NCI-H2227 treated with DMSO at 0.1 percent for 48 hours (cell line): ENCODE results near the gene FBXL13.
"Not testable (repeated sequence)": the region's sequence is repeated elsewhere in the genome, so short reads cannot be mapped to it uniquely, and the experiment has no call there.

ENCODE experiments used
- DNase-seq: peaks from one replicate; lab custom pipeline; 2025; lab: John Stamatoyannopoulos, UW

Gene FBXL13

DNA sequence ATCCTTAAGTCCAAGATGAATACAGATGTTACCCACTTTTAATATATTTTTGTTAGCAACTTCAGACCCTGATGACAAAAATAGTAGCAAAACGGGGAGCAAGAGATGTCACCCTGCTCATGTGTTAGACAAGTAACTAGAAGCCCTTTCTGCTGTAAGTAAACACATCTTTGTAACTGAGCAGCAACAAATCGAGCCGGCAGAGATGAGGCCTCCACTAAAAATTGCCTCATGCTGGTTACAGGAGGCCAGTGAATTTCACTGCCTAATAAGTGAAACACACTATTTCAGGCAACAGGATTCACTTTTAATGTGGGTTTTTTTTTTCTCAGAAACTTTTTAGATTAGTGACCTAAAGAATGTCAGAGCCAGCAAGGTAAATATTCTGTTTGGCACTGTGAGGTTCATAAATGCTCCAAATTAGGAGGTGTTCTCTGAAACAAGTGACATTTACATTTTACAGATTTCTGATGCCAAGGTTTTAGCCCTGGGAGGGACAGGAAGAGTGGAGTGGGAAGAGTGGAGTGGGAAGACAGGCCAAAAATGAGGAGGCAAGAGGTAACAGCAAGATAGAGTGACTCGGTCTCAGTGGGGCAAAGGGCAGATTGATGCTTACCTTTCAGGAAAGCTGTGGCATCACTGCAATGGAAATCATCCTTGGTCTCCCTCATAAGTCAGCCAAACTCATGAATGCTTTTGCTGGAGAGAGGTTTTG lies 215.4 kb downstream of the FBXL13 start:
- DNase-seq = no peak

DNA sequence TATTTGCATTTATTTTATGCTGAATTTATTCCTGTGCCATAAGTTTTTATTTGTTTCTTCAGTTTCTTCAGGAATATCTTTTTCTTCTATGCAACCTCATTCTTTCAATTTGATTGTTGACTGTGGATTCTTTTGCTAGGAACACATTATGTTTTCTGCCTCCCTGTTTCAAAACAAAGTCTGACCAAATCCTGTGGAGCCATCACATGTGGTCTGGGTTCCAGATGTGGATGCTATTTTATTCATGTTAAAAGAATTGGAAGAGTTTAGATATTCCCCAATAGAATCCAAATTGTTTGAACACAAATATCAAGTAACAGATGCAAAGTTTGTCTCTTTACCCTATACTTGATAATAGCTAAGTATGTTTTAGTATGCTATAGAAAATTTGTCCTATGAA lies 218.6 kb downstream of the FBXL13 start:
- no peak for DNase-seq

DNA sequence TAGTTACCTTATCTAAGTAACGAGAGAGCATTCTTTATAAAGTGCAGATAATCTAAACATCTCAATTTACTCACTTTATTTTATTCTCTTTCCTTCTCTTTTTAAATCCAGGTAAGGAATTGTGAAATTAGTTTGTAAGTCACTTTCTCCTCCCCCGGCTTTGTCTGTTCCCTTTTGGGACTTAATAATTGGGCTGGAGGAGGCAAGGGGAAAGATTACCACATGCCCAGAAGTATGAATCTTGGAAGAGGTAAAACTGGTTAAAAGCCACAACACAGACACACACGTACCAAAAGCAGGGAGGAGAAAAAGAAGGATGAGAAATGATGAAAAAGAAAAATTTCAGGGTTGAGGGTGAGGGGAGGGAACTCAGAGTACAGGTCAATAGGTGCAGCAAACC lies 225.1 kb downstream of the FBXL13 start:
- DNase-seq = no peak

DNA sequence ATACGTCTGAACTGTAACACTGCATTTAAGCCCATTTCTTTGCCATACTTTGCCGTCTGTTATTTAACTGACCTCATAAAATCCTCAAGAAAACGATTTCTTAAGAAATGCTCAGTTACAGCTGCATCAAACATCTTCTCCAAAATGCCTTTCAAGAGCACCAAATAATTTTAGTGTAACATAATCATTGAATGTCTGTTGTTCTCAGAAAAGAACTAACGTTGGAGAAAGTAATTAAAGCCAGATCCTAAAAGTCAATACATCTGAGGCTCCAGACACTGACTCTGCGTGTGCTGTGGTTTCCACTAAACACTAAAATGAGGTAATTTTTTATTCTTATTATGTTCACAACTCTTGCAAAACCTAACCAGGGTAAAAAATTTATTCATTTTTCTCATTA lies 225.5 kb downstream of the FBXL13 start:
- no peak for DNase-seq

DNA sequence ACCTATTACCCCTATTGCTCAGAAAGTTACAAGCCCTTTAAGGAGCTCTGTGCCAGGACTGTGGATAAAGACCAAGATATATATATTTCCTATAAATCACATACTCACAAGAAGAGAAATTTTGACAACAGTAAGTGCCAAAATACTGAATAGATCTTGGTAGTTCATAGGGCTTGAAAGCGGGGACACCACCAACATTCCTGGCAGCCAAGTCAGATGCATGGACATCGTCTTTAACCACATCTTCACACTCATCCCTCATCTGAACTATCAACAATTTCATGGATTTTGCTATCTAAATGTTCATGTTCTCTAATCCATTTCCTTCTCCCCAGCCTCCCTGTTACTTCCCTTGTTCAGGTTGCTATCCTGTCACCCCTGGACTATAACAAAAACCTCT lies 229.2 kb downstream of the FBXL13 start:
- no peak for DNase-seq

DNA sequence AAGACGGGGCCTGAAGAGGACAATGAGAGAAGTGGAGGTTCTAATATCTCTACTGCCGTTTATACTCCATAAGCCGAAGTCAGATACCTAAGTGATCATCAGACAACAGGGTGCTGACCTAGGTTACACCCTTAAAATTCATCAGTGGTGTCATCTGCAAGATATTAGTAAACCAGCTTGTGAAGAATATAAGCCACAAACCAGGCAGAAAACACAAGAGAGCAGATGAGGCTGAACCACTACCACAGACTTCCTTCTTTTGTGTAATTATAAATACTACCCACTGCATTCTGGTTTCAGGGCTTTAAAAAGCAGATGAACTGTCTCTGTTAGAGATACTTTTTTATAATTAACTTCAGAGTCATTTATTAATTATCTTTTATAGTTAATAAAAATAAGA lies 230.7 kb downstream of the FBXL13 start:
- no peak for DNase-seq

DNA sequence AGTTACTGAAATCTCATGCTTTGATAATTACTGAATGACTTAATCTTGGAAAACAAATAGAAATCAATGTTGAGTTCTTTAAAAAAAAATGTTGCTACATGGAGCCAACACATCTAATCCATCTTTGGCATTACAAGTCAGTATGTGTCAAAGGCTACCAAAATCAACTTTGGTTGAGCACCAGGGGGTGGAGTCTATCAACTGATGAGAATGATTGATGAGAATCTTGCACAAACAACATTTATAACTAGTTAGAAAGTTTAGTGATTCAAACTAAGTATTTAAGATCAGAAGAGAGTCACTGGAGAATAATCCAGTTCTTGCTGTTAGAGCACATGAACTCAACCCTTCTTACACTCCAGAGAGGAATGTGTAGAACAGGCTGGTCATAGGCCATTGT lies 232.3 kb downstream of the FBXL13 start:
- no peak for DNase-seq

DNA sequence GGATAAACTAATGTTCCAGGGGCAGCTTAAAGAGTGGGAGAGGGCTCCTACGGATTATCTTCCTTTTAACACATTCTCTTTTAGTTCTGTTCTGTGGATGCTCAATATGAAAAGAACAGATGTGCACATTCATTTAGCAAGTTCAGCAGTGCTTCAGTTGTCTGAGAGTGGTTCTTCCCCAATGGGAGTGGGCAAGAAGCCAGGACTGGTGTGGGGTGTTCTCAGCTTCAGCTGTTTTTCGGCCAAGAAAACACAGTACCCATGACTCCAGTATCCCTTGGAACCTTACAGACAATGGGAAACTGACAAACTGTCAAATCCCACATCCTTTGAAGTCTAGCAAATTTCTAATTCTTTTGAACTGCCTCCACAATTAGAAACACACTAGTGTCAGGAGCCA lies 233.3 kb downstream of the FBXL13 start:
- DNase-seq = no peak

DNA sequence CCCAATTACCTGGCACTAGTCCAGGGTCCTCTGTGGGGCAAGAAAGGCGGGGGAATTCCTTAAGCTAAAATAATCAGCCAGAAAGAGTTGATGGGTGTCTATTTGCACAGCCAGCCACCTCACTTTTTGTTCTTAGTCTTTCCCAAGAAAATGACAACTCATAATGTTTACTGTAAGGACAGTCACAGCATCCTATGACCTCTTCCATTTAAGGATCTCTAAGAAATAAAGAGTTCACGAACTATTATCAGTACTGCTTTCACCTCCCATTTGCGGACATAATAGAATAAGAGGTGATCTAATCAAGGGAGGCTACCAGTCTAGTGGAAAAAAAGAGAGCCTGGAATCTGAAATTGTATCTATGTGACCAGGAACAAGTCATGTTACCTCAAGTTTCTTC lies 234.2 kb downstream of the FBXL13 start:
- no peak for DNase-seq

DNA sequence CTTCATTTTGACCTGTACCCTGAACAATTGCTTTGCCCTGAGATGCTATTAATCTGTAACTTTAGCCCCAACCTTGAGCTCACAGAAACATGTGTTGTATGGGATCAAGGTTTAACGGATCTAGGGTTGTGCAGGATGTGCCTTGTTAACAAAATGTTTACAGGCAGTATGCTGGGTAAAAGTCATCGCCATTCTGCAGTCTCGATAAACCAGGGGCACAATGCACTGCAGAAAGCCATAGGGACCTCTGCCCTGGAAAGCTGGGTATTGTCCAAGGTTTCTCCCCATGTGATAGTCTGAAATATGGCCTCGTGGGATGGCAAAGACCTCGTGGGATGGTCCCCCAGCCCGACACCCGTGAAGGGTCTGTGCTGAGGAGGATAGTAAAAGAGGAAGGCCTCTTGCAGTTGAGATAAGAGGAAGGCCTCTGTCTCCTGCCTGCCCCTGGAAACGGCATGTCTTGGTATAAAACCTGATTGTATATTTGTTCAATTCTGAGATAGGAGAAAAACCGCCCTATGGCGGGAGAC lies 236.0 kb downstream of the FBXL13 start:
- not testable (repeated sequence) for DNase-seq

DNA sequence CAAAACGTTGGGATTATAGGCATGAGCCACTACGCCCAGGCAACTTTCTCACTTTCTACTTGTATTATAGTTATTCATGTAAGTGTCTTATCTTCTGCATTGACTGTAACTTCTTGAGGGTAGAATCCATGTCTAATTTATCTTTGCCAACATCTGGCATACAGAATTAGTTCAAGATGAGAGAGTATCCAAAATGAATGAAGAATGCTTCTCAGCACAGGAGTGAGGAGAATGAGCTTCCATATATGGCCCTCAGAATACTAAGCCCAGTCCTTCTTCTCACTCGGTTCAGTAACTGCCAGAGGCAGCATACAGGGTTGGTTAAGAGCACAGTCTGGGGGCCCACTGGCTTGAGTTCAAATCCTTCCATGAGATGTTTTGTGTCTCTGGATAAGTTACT lies 236.8 kb downstream of the FBXL13 start:
- DNase-seq = no peak

DNA sequence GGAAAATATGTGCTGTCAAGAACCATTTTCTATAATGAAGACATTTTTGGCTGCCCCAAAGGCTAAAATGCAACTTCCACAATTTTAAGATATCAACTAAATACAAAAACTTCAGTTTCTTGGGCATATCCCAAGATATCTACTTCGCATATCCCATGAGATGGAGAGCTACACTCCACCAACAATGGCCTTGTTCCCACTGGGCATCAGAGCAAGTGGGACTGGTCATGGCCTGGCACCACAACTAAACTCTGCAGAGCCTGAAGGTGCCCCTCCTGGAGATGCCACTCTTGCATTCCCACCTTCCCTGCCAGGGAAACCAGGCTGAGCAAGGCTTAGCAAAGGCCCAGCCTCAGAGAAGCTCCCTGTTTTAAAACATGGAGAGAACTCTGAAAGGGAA lies 237.6 kb downstream of the FBXL13 start:
- DNase-seq = no peak

DNA sequence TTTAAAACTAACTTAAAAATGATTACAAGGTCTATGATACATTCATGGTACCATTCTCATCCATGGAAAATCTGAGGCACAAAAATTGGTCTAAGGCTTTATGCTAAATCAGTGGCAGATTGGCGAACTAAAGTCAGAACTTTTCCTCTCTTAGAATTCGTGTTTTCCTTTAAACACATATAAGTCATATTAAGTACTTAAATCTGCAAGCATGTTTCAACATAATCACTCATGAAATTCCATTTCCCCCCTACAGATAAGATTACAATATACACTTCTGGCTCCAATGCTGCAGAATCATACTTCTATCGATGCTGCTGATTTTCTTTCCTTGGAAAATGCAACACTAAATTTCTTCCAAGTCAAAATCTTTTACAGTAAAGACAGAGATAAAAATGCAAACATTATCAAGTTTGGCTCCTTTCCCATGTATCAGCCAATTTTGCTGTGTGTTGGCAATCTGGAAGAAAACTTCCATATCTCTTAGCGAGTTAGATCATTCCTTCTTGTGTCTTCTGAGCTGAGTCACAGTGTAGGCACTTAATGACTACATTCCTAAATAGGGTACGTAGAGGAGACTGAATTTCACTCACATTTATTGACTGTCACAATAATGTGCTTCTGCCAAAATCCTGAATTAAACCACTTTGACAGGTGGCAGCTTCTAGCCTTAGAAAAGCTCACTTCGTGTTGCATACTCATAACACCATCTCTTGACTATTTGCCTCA lies 238.2 kb downstream of the FBXL13 start:
- no peak for DNase-seq

DNA sequence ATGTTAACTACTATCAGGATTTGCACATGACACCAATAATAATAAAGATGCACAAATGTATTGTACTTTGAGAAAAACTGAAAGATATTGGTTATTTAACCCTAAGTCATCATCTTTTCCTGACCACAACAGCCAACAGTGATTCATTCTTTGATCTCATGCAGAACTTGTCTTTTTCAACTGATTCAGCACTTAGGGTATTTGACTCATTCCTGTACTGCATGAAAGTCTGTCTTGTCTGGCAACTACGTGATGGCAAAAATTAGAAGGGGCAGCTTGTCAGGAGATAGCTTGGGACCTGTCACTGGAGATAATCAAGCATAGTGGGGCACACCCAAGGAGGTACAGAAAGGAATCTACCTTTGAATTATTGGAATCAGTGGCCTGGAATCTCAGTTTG lies 239.6 kb downstream of the FBXL13 start:
- no peak for DNase-seq

DNA sequence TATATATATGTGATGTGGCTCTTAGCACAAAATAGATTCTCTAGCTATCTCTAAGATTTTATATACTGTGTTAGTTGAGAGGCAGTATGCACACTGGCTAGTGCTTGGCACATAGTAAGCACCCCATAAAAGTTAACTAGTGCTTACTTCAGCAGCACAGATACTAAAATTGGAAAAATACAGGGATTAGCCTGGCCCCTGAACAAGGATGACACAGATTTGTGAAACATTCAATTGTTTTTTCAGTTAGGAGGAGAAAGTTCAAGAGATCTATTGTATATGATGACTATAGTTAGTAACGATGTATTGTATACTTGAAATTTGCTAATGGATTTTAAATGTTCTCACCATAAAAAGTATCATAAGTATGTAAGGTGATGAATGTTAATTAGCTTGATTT lies 240.1 kb downstream of the FBXL13 start:
- DNase-seq = no peak

DNA sequence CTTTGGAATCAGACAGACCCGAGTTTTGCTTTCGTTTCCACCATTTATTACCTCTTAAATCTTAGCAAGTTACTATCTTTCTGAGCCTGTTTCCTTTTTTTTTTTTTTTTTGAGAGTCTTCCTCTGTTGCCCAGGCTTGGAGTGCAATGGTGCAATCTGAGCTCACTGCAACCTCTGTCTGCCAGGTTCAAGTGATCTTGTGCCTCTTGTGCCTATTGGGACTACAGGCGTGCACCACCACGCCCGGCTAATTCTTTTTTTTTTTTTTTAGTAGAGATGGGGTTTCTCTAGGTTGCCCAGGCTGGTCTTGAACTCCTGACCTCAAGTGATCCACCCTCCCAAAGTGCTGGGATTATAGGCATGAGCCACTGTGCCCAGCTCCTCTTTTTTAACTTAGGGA lies 241.3 kb downstream of the FBXL13 start:
- no peak for DNase-seq

DNA sequence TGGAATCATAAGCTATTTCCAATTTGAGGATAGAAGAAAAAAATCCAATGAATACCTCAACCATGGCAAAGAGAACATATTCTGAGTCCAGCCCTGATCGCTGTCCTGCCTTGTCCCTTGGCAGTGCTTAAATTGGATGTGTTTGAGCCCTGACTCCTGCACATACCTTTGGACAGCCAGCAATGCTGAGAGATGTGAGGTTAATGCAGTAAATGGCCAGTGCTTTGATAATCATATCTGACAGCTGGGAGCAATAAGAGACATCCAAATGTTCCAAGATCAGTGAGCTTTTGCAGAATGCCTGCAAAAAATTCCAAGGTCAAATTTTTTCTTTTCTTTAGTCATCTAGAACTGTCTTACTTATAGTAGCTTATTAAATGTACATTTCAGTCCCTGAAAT lies 241.9 kb downstream of the FBXL13 start:
- DNase-seq = no peak

DNA sequence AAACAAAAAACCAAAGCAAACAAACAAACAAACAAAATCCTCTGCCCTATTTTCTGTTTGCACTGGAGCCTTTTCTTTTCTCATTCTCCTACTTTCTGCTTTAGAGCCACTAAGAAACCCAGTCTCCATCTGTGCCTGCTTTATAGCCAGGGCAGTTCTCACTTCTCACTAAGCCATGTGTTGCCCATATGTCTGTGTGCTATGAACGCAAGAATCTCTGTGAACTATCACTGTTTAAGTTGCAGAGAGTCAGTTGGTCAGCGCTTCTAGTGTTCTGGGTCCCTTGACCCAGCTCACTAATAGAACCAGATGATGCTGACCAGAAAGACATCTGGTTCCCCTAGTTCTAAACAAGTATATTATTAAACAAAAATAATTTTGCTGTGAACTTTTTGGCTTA lies 244.4 kb downstream of the FBXL13 start:
- DNase-seq = no peak

DNA sequence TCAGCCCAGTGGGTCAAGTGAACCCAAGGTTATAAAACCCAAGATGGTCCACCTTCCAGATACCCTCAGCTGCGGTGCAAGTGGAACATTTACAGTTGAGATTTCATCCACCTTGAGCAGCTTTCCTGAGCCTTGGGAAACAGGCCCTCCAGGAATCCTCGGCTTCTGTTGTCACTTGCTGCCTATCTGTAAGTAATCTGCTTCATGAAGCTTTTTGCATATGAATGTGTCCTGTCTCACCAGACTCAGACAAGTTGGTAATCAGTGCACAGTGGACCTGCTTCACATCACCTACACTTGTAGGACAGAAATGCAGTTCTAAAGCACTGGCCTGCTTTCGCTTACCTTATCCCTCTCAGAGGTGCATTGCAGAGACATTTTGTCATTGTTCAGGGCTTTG lies 245.5 kb downstream of the FBXL13 start:
- no peak for DNase-seq

DNA sequence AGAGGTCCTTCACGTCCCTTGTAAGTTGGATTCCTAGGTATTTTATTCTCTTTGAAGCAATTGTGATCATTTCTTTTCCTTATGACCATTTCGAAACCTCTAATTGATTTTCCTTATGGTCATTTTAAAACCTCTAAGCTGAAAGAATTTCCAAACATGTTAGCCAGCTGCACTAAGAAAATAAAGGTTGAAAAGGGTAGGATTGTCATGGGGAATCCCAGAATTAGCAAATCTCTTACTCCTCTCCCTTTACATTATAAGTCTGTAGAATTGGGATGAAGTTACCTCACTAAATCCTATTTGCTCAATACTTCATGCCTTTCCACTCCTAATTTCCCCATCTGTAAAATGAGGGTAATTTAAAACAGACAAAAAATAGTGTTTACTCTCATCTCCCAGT lies 246.3 kb downstream of the FBXL13 start:
- no peak for DNase-seq

DNA sequence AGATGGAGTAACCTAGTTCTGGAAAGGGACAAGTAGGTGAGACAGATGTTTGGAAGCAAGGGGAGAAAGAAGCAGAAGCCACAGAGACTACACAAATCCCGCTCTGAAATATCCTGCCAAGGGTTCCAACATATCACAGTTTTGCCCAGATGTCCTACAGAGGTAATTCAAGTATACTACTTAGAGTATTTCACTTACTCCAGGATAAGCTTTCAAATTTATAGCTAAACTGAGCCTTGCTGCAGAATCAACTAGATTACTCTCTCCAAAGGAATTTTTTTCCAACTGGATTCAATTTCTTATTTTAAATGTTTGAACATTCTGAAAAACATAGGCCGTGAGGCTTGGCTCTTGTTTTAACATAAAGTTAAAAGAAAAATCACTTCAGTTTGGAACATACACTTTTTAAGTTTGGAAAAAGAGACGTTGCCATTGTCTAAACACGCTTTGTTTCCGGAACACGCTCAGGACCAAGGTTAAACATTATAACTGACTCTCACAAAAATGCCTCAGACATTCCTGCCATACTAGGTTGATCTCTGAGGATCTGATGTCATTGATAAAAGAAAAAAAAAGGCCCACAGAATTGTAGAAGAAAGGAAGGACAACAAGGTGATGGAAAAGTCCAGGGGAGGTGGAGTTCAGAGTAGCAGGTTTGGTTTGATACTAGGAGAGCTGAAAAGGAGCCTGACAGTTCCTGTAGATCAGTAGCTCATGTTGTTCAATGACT lies 251.0 kb downstream of the FBXL13 start:
- DNase-seq = no peak

DNA sequence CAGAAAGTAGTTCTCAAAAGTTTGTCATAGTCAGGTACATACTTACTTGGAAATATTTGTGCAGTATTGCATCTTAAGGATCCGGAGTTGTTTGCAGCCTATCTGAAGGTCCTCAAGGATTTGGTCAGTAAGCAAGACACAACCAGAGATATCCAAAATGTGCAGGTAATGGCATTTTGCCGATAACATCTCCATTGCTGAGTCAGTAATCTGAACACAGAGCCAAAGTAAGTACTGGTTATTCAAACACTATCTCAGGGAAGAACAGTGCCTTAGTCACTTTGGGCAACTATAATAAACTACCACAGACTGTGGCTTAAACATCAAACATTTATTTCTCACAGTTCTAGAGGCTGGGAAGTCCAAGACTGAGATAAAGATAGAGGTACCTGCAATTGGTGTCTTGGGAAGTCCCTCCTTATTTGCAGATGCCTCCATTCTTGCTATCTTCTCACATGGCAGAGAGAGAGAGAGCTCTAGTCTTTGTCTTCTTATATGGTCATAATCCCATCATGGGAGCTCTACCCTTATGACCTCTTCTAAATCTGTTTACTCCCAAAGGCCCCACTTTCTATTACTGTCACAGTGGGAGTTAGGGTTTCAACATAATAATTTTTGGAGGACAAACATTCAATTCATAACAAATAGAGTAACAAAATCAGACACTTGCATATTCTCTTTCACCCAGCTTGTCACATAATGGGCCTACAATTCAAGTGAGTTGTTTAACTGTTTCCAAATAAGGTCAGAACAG lies 252.4 kb downstream of the FBXL13 start:
- no peak for DNase-seq
